HCEC 1CT (cell line): Measurements from ENCODE around the gene SCD5.

ENCODE experiments used
- DNase-seq: peaks from one replicate; pipeline ENCODE4 v3.0.0-alpha.2; 2017

The SCD5 gene

GRCh38 chr4:82624819-82625218 lies 173.8 kb downstream of the SCD5 start:
- DNase-seq, result no peak

- no peak for DNase-seq
Observed at GRCh38 chr4:82623121-82623683, 175.4 kb downstream of the SCD5 start.

GRCh38 chr4:82621251-82621650 lies 177.3 kb downstream of the SCD5 start:
- no peak for DNase-seq

GRCh38 chr4:82620126-82620735 lies 178.4 kb downstream of the SCD5 start:
- DNase-seq, result no peak

GRCh38 chr4:82618103-82618720 lies 180.4 kb downstream of the SCD5 start:
- no peak for DNase-seq

GRCh38 chr4:82614838-82615449 lies 183.7 kb downstream of the SCD5 start:
- no peak for DNase-seq

- DNase-seq, result no peak
Observed at GRCh38 chr4:82613121-82613520, 185.5 kb downstream of the SCD5 start.

GRCh38 chr4:82611982-82612381 lies 186.6 kb downstream of the SCD5 start:
- DNase-seq, result no peak

- DNase-seq, result no peak
Observed at GRCh38 chr4:82611527-82611926, 187.1 kb downstream of the SCD5 start.

- DNase-seq, result no peak
Observed at GRCh38 chr4:82610041-82610440, 188.6 kb downstream of the SCD5 start.

- no peak for DNase-seq
Observed at GRCh38 chr4:82606622-82607021, 192.0 kb downstream of the SCD5 start.

GRCh38 chr4:82604522-82604921 lies 194.1 kb downstream of the SCD5 start:
- no peak for DNase-seq

GRCh38 chr4:82601242-82602015 lies 197.2 kb downstream of the SCD5 start:
- DNase-seq, result no peak

- DNase-seq, result no peak
Observed at GRCh38 chr4:82599336-82599735, 199.3 kb downstream of the SCD5 start.

GRCh38 chr4:82594456-82594855 lies 204.1 kb downstream of the SCD5 start:
- no peak for DNase-seq

GRCh38 chr4:82593411-82593810 lies 205.2 kb downstream of the SCD5 start:
- DNase-seq, result no peak

- no peak for DNase-seq
Observed at GRCh38 chr4:82592639-82593038, 206.0 kb downstream of the SCD5 start.

- DNase-seq, result no peak
Observed at GRCh38 chr4:82591592-82591991, 207.0 kb downstream of the SCD5 start.

GRCh38 chr4:82589756-82590155 lies 208.8 kb downstream of the SCD5 start:
- no peak for DNase-seq

- no peak for DNase-seq
Observed at GRCh38 chr4:82588771-82589270, 209.8 kb downstream of the SCD5 start.

GRCh38 chr4:82587826-82588540 lies 210.6 kb downstream of the SCD5 start:
- no peak for DNase-seq

GRCh38 chr4:82585690-82586435 lies 212.7 kb downstream of the SCD5 start:
- no peak for DNase-seq
